ENCODE measurements around the gene ZNF493.

Gene ZNF493

DNA sequence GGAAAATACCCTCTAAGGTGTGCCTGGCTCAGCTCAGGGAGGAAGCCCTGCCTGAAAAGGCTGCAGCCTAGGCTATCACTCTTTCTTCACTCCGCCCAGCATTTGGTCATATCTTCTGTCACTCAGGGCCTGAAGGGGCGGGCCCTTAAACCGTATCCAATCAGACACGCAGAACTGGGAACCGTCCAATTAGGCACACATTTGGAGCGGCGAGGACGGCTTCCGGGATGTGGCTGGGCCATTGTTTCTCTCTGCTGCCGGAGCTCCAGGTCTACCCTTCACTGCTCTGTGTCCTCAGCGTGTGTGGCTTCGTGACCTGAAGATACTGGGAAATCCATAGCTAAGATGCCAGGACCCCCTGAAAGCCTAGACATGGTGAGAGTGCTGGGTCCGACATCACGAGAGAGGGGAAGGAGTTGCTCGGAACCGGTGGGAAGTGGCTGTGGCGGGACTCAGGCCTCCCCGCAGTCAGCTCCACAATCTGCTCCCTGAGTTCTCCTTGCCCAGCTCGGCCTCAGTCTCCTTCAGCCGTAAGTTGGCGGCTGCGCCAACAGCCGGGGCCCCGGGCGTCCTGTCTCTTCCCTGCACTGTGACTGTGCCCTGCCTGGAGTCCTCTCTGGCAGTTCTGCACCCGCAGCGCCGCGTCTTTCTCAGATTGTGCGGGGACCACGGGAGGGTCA is at the start of gene ZNF493:
Gene ZNF493 (plus strand): TSS at position 241 of the 680 bp plus-strand sequence. CDS start 105 bp downstream, at position 346.
- DNase-seq = peak; percentile 97

DNA sequence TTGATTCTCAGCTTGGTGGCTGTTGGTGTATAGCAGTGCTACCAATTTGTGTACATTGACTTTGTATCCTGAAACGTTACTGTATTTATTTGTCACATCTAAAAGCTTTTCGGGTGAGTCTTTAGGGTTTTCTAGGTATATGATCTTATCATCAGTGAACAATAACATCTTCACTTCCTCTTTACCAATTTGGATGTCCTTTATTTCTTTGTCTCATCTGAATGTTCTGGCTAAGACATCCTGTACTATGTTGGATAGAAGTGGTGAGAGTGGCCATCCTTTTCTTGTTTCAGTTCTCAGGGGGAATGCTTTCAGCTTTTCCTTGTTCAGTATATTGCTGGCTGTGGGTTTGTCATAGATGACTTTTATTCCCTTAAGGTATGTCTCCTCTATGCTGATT is 44.1 kb upstream of the ZNF493 start:
- DNase-seq = no peak

- peak; percentile 74 for DNase-seq
These were observed 38.0 kb upstream of the ZNF493 start, which contains the start of gene ZNF738 for GRCh38 chr19:21358768-21359451. Gene ZNF738, plus strand, starts transcription at chr19:21359000. Its CDS starts 141 bp downstream, at chr19:21359141.

- DNase-seq = no peak
These were observed 34.6 kb upstream of the ZNF493 start for GRCh38 chr19:21362291-21362690.

GRCh38 chr19:21383980-21384582 is 12.9 kb upstream of the ZNF493 start:
- no peak for DNase-seq

- no peak for DNase-seq
These were observed 812 bp upstream of the ZNF493 start for GRCh38 chr19:21396121-21396520.

DNA sequence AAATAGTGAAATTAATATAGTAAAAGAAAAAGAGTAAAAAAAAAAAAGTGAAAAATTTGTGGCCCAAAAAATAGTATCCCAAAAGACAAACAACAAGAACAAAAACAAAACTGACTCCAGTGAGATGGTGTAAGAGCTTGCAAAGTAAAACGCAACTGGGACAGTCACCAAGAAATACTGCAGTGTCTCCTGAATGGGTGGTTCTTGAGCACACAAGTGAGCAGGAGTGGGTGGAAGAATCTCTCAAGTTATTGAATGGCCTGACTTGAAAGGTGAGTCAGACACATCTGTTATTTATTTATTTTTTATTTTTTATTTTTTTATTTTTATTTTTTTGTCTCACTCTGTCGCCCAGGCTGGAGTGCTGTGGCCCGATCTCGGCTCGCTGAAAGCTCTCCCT is 1.9 kb downstream of the ZNF493 start:
- DNase-seq = no peak

GRCh38 chr19:21402303-21402985 is 5.5 kb downstream of the ZNF493 start:
- no peak for DNase-seq

DNA sequence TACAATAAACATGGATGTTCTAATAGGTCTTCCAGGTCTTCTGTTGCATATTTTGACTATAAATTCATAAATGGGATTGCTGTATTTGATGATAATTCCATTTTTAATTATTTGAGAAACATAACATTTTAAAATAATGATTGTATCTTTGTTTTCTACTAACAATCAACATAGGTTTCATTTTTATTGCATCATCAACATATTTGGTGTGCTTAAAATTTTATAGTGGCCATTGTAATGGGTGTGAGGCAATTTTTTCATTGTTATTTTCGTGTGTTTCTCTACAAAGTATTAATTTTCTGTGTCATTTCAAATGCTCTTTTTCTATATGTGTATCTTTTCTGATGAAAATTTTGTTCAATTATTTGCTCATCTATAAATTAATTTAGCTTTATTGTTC is 13.2 kb downstream of the ZNF493 start:
- no peak for DNase-seq

DNA sequence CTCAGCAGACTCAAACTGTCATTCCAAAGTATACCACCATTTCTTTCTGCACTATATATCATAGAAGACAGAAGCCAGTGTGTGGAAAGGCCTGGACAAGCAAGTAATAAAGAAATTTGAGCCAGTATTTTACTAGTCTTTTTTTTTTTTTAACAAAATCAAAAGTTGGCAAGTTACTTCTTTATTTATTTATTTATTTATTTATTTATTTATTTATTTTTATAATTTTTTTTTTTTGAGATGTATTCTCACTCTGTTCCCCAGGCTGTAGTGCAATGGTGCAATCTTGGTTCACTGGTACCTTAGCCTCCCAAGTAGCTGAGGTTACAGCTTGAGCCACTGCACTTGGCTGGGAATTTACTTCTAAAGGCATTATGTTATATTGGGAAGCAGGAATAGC is 25.3 kb downstream of the ZNF493 start:
- no peak for DNase-seq

DNA sequence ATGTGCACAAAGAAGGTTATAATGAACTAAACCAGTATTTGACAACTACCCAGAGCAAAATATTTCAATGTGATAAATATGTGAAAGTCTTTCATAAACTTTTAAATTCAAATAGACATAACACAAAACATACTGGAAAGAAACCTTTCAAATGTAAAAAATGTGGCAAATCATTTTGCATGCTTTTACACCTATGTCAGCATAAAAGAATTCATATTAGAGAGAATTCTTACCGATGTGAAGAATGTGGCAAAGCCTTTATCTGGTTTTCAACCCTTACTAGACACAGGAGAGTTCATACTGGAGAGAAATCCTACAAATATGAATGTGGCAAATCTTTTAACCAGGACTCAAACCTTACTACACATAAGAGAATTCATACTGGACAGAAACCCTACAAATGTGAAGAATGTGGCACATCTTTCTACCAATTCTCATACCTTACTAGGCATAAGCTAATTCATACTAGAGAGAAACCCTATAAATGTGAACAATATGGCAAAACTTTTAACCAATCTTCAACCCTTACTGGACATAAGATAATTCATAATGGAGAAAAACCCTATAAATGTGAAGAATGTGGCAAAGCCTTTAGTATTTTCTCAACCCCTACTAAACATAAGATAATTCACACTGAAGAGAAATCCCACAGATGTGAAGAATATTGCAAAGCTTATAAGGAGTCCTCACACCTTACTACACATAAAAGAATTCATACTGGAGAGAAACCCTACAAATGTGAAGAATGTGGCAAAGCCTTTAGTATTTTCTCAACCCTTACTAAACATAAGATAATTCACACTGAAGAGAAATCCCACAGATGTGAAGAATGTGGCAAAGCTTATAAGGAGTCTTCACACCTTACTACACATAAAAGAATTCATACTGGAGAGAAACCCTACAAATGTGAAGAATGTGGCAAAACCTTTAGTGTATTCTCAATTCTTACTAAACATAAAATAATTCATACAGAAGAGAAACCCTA is 26.4 kb downstream of the ZNF493 start:
- DNase-seq = no peak

GRCh38 chr19:21430675-21431074 is 33.7 kb downstream of the ZNF493 start:
- no peak for DNase-seq

DNA sequence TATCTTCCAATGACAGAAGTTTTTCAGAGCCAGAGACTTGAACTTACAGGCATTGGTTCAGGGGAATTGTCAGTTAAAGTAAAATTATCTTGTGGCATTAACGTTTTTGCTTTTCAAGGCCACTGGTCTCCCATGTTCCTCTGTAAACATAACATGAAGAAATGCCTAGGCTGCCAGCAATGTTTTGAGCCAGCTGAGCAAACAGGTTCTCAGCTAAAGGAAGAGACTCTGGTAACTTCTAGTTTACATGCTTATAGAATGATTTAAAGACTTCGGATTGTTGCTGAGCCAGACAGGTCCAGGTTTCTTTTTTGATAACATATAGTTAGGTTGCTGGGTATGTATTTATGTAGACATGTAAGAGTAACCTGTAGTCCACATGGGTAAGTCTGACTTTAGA is 35.7 kb downstream of the ZNF493 start:
- DNase-seq = no peak

- DNase-seq = no peak
These were observed 37.6 kb downstream of the ZNF493 start for GRCh38 chr19:21434516-21434915.

GRCh38 chr19:21434967-21435544 is 38.1 kb downstream of the ZNF493 start:
- DNase-seq = no peak

DNA sequence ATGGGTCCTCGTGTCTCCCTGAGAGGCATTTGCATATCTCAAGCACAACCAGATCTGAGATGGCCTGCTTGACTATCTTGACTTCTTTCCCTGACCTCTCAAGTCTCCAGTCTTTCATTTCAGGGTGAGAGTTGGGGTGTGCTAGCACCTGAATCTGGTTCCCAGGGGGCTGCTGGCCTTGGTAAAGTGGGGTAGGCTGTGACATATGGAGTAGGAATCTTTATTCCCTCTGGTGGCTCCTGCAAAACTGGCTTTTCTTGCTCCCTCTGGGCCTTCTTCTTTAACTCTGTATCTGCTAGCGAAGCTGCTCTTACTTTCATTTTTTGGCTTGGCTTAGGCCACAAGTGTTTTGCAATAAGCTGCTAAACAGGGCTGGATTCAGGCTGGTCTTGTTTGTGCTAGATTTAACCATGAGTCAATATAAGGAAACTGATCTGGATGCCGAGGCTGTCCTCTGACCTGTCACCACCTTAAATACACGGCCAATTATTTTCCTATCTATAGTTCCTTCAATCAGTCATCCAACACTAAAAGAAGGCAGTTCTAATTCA is 42.3 kb downstream of the ZNF493 start:
- DNase-seq = no peak

GRCh38 chr19:21440321-21440720 is 43.4 kb downstream of the ZNF493 start:
- no peak for DNase-seq

- DNase-seq = no peak
These were observed 54.3 kb downstream of the ZNF493 start for GRCh38 chr19:21451187-21451586.

- DNase-seq = no peak
These were observed 58.0 kb downstream of the ZNF493 start for GRCh38 chr19:21454901-21455300.

- DNase-seq = no peak
These were observed 63.8 kb downstream of the ZNF493 start for GRCh38 chr19:21460686-21461085.

GRCh38 chr19:21462540-21462939 is 65.6 kb downstream of the ZNF493 start:
- no peak for DNase-seq
